ENCODE data around the gene GTF2H3. TPM values are rescaled to one million over a fixed set of nuclear protein-coding genes. Genes with fewer than 3 reads are reported as not detected.

GTF2H3 gene
- total and polyA plus RNA-seq, 10 of the 15 experiments (the other 5 are each of a cell fraction or from before 2014, with no cell fraction given): 20.6 to 62.9 (median 34.7) TPM

DNA sequence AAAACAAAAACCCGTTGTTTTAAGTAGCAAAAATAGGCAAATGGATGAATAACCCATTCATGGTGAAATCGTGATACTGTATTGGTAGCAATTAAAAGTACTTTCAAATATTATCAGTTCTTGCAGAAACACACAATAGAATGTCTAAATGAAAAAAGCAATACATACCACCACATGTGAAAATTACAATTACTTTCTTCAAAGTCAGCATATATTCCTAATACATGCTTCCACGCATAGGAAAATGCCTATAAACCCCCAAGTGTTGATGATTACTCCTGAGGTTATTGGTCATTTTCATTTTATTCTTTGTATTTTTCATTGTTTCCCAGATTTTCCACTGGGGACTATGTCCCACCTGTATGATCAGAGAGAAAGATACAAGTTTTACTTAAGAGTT, 16.5 kb upstream of the GTF2H3 start:
- intact Hi-C loops (cut with micrococcal nuclease; ENCODE audit: unreplicated experiment) (no loop called here), in situ Hi-C loops (cut with MboI) (no loop called here)
- Histone ChIP-seq H3K4me2 (ENCODE audit: control insufficient read depth, insufficient read depth) (no peak overlapping the region), H3K27ac (ENCODE audit: control insufficient read depth, insufficient read depth) (no peak overlapping the region), H3K27me3 (replicated peaks in 1 of 2; ENCODE audit: control insufficient read depth in 2 of 2, insufficient read depth in 2 of 2, low read length in 1 of 2) (no peaks in the 10 kb centered on the region), H4K20me1 (ENCODE audit: control insufficient read depth, insufficient read depth) (no peaks in the 10 kb centered on the region), H3K4me1 (ENCODE audit: control insufficient read depth, insufficient read depth, low read length) (no peaks in the 10 kb centered on the region), H3K9ac (ENCODE audit: control insufficient read depth, insufficient read depth, low read length) (no peak overlapping the region), H3K36me3 (ENCODE audit: control insufficient read depth in 2 of 2, insufficient read depth in 2 of 2, low read length in 1 of 2) (peaks cover 24 to 51% of the 10 kb centered on the region in 2 experiments), H3K4me3 (no peak overlapping the region), H3K79me2 (ENCODE audit: control insufficient read depth, insufficient read depth, low read length) (peaks cover 1% of the 10 kb centered on the region; the same call in 1 of the 2 replicates), H3K9me3 (replicated peaks; ENCODE audit: control insufficient read depth, insufficient read depth, low read length) (no peaks in the 10 kb centered on the region), H2AFZ (ENCODE audit: control insufficient read depth, low read depth, low read length) (no peak overlapping the region)
- POLR2A ChIA-PET: no interaction called here
- no TSS peak for BruUV-seq (replicated peaks)
- DNase-seq (ENCODE audit: low read depth, low spot score): no peak
- 67% methylated on average over 3 of the region's 3 CpGs for WGBS (ENCODE audit: insufficient coverage, insufficient replicate concordance, low lambda C conversion rate, missing lambda C conversion rate)
- SMC1A ChIA-PET (ENCODE audit: uncharacterized antibody, unreplicated experiment): no interaction called here
- RAD21 ChIA-PET (ENCODE audit: unreplicated experiment): no interaction called here
- no peak for FAIRE-seq
- CTCF ChIA-PET: interaction anchor here (2.2 kb wide), 1 partner anchor 27 kb away, joined by 10 read pairs; no protein-coding TSS in a partner anchor
- ATAC-seq: no peak
- TF ChIP-seq, protein P1, sequence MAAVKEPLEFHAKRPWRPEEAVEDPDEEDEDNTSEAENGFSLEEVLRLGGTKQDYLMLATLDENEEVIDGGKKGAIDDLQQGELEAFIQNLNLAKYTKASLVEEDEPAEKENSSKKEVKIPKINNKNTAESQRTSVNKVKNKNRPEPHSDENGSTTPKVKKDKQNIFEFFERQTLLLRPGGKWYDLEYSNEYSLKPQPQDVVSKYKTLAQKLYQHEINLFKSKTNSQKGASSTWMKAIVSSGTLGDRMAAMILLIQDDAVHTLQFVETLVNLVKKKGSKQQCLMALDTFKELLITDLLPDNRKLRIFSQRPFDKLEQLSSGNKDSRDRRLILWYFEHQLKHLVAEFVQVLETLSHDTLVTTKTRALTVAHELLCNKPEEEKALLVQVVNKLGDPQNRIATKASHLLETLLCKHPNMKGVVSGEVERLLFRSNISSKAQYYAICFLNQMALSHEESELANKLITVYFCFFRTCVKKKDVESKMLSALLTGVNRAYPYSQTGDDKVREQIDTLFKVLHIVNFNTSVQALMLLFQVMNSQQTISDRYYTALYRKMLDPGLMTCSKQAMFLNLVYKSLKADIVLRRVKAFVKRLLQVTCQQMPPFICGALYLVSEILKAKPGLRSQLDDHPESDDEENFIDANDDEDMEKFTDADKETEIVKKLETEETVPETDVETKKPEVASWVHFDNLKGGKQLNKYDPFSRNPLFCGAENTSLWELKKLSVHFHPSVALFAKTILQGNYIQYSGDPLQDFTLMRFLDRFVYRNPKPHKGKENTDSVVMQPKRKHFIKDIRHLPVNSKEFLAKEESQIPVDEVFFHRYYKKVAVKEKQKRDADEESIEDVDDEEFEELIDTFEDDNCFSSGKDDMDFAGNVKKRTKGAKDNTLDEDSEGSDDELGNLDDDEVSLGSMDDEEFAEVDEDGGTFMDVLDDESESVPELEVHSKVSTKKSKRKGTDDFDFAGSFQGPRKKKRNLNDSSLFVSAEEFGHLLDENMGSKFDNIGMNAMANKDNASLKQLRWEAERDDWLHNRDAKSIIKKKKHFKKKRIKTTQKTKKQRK (IDR thresholded peaks at IDR 0.05; ENCODE audit: low read depth, low read length): no peak
- TF ChIP-seq, protein P2, sequence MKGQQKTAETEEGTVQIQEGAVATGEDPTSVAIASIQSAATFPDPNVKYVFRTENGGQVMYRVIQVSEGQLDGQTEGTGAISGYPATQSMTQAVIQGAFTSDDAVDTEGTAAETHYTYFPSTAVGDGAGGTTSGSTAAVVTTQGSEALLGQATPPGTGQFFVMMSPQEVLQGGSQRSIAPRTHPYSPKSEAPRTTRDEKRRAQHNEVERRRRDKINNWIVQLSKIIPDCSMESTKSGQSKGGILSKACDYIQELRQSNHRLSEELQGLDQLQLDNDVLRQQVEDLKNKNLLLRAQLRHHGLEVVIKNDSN (IDR thresholded peaks at IDR 0.05; ENCODE audit: borderline replicate concordance, extremely low read length, insufficient read depth, low read depth, low read length): no peak
- TF ChIP-seq EZH2 (IDR thresholded peaks at IDR 0.05; ENCODE audit: borderline replicate concordance, control insufficient read depth, low read depth, low read length) (no peak), CREB1 (IDR thresholded peaks at IDR 0.05; ENCODE audit: low read depth) (no peak), BRCA1 (IDR thresholded peaks at IDR 0.05; ENCODE audit: low read depth, low read length) (no peak), IRF4 (IDR thresholded peaks at IDR 0.05; ENCODE audit: low read depth, low read length) (no peak), NR2C1 (IDR thresholded peaks at IDR 0.05) (no peak), RAD21 (IDR thresholded peaks at IDR 0.05; ENCODE audit: insufficient read depth, low read depth, low read length) (no peak), POU2F2 (IDR thresholded peaks at IDR 0.05; ENCODE audit: borderline replicate concordance, low read depth, low read length) (no peak), IKZF1 (conservative IDR thresholded peaks at IDR 0.05) (no peak), RBBP5 (conservative IDR thresholded peaks at IDR 0.05) (no peak), SMC3 (IDR thresholded peaks at IDR 0.05; ENCODE audit: borderline replicate concordance, low read length) (no peak), GATAD2B (conservative IDR thresholded peaks at IDR 0.05; ENCODE audit: low read depth) (no peak), BMI1 (IDR thresholded peaks at IDR 0.05; ENCODE audit: borderline replicate concordance) (no peak), STAT3 (IDR thresholded peaks at IDR 0.05; ENCODE audit: low read depth, low read length) (no peak), SREBF1 (IDR thresholded peaks at IDR 0.05; ENCODE audit: low read length) (no peak)
- TF ChIP-seq, protein P3, sequence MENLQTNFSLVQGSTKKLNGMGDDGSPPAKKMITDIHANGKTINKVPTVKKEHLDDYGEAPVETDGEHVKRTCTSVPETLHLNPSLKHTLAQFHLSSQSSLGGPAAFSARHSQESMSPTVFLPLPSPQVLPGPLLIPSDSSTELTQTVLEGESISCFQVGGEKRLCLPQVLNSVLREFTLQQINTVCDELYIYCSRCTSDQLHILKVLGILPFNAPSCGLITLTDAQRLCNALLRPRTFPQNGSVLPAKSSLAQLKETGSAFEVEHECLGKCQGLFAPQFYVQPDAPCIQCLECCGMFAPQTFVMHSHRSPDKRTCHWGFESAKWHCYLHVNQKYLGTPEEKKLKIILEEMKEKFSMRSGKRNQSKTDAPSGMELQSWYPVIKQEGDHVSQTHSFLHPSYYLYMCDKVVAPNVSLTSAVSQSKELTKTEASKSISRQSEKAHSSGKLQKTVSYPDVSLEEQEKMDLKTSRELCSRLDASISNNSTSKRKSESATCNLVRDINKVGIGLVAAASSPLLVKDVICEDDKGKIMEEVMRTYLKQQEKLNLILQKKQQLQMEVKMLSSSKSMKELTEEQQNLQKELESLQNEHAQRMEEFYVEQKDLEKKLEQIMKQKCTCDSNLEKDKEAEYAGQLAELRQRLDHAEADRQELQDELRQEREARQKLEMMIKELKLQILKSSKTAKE (IDR thresholded peaks at IDR 0.05; ENCODE audit: low read depth, poor library complexity, severe bottlenecking): no peak
- TF ChIP-seq, protein P4, sequence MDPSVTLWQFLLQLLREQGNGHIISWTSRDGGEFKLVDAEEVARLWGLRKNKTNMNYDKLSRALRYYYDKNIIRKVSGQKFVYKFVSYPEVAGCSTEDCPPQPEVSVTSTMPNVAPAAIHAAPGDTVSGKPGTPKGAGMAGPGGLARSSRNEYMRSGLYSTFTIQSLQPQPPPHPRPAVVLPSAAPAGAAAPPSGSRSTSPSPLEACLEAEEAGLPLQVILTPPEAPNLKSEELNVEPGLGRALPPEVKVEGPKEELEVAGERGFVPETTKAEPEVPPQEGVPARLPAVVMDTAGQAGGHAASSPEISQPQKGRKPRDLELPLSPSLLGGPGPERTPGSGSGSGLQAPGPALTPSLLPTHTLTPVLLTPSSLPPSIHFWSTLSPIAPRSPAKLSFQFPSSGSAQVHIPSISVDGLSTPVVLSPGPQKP (IDR thresholded peaks at IDR 0.05; ENCODE audit: low read depth, low read length): no peak
